Mesenteric fat pad (tissue), 1 donor: Measurements from ENCODE around the gene KCNF1. TPM values are rescaled to one million over a fixed set of nuclear protein-coding genes. Genes with fewer than 3 reads are reported as not detected.

Experiments
- DNase-seq: peaks from one replicate; pipeline ENCODE4 v3.0.0-alpha.2; 2020; ENCODE audit warnings: low spot score
- total RNA-seq: library from RNA; stranded (reverse); fragmentation: NEBNext Ultra II Directional; extraction: Animal tissue kit (Norgen Biotek cat#: 25700); gene quantifications from one replicate; pipeline ENCODE4 v1.2.1, GENCODE V29; 2021
- donor health status: DM: yes; HTN: yes; CAD: no.

KCNF1 gene
- total RNA-seq, 1 donor from 2014 or later: 0.13 TPM

DNA sequence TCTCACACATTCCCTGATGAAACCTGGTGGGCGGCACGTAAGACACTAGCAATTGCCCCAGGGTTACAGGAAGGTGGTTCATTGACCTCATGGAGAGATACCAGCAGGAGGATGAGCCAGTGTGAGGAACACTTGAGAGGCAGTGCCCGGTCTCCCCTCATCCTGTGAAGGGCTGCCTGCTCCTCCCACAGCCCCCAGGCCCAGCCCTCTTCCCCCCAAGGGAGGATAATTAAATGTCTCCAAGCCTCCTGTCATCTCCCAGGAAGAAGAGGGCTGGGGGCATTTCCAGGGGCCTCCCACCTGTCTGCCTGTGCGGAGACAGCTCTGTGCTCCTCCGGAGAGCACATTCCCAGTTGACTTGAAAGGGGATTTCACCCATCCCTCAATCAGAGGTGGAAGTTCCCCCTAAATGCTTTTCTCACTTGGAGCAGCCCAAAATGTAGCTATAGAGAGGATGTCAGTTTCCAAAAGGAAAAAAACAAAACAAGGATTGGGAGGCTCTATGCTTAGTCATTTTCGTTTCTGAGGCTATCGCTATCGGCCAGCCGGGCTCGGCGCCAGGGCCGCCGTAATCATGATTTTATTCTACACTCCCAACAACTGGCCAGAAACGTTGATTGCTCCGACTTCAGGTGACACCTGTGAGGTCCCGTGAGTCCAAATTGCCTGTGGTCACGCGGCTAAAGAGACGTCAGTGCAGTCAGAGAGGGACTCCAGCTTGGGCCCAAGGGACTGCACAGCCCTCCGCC is 7.1 kb downstream of the KCNF1 start:
- DNase-seq: no peak

DNA sequence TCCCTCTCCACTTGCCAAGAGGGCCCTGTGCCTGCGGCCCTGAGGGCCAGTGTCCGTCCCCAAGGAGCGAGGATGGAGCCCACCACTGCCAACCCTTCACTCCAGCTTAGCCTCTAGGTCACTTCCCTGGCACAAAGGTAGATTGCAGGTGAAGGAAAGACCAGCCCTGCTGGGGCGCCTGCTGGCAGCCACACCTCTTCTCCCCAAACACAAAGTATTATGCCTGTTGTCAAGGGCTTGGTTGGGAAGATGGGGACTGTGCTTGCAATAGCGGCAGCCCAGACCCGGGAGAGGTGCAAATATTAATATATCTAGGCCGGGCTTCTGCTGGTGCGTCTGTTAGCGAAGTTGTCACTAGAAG is 7.7 kb downstream of the KCNF1 start:
- DNase-seq: no peak

DNA sequence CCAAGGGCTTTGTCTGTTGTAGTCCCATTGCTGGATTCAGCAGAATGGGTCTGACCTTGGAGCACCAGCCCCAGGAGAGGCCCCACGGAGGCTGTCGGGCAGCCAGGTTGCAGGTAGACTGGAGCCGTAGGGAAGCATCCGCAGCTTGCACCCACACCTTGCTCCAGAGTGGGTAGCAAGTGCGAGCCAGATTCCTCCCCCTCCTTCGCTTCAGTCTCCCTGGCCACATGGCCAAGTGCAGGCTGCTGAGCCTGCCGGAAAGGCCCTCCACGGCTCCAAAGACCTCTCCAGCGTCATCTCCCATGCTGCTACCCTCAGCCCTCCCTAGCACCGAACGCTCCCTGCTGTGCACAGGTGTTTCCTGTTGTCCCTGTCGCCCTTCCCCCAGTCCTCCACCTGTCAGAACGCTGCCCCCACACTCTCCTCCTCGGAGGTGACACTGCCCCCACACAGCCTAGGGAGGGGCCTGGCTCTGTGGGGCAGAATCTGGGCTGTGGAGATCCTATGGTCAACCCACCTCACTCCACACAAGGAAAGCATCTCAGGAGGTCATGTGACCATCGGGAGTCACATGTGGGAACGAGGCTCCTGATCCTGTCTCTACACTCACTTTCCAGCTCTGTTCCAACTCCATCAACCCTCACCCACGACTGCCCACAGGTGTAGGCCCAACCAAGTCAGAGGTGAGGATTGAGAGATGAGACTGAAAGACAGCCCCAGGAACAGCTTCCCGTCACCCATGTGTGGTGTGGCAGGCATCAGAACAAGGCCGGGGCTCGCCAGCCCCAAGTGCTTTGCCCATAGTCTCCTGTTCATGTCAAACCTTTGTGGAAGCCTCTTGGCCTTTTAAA is 8.3 kb downstream of the KCNF1 start:
- peak; percentile 87 for DNase-seq

DNA sequence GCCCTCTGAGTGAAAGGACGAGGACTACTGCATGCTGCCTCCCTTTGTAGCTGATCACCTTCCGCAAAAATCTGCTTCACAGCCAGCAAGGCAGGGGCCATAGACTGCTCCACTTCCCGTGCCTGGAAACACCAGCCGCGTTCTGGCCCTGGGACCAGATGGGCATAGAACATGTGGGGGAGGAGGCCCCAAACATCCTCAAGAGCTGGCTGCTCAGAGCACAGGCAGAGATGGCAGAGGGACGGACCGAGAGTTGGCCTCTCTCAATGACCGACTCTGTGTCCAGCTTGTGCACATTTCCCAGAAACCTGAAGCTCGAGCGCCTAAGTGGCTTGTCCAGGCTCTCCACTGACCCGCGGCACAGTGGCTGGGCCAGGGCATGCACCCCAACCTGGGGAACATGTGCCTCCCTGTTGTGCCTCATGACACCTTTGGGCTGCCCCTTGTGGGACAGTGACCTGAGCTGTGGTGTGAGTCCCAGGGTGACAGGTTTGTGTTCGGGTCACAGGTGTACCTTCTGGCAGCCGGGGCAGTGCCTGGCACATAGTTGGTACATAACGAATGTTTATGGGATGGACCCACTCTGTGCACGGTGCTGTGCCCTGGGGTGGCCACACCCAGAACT is 9.1 kb downstream of the KCNF1 start:
- peak; percentile 89 for DNase-seq

DNA sequence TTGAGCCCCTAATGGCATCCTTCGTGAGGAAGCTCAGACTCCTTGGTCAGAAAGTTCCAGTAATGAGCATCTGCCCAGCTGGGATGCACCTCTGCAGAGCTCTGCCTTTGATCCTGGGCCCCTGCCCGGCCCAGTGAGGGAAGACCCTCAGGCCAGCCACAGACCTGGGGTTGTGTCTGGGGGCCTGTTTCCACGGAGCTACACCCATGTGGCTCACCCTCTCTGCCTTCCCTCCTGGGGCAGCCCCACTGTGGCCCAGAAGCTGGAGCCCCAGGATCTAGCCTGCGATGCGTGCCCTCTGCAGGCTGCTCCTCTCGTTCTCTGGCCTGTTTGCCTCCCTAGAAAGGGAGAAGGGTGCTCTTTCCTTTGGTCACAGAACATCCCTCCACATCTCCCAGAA is 9.8 kb downstream of the KCNF1 start:
- peak; percentile 79 for DNase-seq

DNA sequence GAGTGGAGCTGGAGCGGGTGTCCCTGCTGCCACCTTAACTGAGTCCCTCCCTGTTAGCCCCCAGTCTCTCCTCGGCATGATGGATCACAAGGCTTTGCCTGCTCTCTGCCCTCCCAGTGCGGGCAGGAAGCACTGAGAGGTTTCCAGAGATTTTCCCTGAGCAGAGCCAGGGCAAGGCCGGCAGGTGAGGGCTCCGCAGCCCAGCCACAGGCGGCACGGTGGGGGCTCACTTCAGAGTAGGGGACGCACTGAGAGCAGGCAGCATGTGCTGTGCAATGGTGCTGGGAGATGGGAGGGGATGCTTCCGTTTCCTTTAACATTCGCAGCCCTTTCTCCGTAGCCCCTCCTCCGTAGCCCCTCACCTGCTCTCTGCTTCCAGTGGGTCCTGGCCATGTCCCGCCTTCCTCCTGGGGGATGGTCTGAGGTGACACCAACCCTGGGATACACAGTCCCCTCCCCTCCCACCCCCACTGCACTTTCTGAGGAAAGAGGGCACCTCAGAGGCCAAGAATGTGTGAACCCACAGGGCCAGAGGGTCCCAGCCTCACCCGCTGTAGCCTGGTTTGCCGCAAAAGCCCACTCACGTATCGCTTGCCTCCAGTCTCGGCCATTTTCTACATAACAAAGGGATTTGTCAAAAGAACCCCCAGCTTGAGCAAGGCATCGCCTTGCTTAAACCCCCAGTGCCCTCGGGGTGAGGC is 10.7 kb downstream of the KCNF1 start:
- DNase-seq: peak; percentile 47

DNA sequence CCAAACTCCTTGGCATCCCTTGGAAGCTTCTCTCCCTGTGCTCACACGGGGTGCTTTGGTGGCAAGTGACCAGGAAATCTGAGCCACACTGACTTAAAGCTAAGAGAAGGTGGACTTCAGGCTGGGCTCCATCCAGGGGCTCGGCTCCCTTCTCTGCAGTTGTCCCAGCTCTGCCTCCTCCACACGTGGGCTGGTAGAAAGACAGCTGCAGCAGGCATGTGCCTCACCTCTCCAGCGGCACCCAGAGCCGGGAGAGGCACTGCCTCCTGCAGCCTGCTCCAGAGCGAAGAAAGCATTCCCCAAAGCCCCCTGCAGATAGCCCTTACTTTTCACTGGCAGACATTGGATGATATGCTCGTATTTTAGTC is 11.3 kb downstream of the KCNF1 start:
- peak; percentile 71 for DNase-seq

DNA sequence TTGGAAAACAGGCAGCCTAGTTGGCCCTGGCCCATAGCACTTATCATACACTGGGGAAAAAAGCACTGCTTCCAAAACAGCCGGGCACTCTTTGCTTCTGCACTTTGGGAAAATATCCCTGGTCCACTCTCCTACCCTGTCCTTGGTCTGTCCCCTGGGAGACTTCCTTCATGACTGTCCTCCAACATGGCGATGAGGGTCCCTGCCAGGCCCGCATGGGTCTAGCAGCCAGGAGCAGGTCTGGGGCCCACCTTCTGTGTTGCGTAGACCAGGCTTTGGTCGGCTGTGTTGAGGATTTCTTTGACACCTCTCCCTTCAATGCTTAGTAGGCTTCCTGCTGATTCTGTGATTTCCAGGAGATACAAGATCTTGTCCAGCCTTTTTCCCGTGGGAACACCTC is 12.2 kb downstream of the KCNF1 start:
- DNase-seq: peak; percentile 64

DNA sequence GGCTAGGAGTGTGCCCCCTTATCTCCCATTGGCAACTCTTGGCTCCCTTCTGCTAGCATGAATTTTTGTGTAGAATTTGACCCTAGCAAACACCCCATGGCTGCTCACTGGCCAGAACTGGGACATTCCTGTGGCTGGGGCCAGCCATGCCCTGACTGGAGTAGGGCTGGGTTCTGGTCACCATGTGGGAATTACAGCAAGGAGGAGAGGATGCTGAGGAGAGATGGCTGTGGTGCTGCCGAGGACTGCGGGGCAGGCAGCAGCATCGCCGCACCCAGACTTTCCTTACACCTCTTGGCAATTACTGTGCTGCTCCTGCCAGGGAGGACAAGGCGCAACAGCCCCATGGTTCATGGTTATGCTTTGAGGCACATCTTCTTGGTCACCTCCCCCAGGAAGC is 12.7 kb downstream of the KCNF1 start:
- DNase-seq: no peak

DNA sequence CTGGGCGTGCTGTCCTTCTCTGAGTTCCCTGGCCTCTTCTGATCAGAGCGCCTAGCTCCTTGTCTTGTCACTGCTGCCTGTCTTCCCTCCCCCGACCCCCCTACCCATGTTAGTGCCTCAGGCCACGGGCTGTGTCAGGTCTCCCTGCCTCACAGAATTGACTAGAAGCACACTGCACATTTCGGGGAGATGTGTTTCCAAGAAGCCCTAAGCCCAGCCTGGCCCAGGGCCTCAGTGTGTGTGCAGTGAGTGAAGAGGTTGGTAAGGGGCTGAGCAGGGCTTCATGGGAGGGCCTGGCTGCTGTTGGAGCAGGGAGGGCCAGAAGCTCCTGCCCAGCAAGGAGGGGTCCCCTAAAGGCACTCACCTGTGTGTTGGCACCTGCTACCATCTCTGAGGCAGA is 13.1 kb downstream of the KCNF1 start:
- no peak for DNase-seq

DNA sequence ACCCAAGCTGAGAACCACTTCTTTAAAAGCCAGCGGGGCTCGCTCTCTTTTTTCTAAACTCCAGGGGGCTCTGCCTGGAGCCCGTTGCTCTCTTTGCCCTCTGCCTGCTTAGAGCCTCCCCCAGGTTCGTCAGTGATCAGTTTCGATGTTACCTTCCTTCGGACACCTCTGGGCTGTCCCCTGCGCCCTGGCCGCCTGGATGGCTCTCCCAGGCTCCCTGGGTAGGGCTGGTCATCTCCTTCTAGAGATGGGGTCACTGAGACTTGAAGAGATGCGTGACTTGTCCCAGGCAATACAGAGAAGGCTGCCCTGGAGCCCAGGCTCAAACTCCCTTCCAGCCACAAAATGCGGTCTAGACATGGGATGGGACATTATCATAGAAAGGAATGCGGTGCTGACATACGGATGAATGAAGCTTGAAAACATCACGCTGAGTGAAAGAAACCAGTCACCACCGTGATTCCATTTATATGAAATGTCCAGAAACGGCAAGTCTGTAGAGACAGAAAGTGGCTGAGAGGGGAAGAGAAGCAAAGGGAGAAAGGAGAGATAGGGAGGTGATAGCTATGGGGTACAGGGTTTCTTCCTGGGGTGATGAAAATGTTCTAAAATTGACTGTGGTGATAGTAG is 14.6 kb downstream of the KCNF1 start:
- DNase-seq: no peak

DNA sequence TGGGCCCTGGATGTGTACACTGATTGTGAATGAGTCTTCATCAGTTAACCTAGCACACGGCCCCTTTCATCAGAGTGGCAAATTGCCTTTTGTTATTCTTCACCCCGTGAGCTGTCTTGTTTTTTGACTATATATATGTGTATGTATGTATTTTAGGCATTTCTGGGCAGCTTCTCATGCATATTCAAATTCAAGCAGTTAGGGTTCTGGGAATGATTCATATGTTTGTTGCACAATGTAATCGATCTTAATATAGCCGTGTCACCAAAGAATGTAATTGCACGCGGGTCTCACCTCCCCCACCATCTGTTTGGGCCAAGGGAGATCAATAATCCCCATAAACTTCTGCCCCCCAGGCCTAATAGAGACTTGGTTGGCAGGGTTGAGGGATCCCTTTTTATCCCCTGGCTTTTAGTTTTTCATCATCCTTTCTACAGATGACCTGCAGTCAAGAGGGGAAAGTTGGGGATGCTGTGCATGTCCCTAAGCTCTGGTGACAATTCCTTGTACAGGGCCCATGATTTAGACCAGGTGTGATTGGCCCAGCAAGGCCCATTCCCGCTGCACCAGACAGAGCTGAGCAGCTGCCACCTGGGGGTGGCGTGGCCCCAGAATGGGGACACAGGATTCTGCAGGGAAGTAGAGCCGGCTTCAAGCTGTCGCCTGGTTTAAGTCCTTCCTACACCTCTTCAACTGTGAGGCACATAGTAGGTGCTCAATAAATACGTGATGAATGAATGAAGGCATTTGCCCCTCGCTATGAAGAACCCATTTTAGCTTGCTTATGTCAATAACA is 19.2 kb downstream of the KCNF1 start:
- DNase-seq: no peak

DNA sequence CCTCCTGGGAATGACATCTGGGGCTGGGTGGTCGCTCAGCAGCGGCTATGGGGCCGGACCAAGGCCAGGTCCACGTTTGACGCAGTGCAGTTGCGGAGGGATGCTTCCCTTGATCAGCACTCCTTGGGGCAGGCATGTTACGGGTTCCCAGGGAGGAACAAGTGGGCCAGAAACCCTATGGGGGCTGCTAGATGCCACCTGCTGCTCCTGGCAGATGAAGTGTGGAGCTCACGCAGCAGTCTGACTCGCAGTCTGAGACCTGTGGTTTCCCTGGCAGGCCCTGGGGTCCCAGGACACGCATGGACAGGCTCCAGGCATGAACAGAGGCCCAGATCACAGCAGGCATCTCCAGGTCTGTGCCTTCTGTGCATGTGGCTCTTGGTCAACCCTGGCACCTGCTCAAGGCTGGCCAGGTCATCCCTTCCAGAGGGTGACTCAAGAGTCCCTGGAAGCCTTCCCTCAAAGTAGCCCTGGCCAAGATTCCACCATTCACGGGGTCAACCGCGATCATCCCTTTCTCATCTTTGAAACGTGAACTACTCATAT is 20.0 kb downstream of the KCNF1 start:
- no peak for DNase-seq

DNA sequence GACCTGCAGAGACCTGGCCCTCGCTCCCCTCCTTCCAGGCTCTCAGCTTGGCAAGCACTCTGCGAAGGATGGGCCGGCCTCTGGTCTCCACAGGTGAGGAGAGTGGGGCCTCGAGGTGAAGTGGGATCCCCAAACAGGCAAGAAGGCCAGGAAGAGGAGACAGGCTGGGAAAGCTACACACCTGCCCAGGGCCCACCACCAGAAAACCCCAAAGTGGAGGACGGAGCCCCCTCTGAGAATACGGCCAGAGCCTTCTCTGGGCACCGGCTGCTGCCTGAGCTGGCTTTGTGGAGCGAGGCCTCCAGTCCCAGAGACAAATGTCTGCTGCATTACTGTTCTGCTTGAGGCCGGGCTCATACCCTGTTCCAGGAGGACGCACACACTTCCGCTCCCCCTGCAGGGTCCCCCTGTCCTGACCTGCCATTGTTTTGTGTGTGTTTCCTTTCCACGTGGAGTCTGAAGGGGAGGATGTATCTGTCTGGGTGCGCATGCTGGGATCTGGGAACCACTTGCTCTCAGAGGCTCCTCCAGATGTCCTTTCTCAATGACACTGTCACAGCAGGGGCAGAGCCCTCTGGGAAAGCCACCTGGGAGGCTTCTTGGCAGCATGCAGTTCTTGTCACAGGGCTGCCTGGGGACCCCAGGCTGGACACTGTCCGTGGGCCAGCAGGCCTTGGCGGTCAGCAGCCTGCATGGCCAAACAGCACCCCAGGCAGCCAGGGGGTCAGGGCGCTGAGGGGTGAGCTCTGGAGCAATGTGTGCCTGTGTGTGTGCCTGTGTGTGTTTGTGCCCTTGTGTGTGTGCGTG is 20.8 kb downstream of the KCNF1 start:
- DNase-seq: no peak

DNA sequence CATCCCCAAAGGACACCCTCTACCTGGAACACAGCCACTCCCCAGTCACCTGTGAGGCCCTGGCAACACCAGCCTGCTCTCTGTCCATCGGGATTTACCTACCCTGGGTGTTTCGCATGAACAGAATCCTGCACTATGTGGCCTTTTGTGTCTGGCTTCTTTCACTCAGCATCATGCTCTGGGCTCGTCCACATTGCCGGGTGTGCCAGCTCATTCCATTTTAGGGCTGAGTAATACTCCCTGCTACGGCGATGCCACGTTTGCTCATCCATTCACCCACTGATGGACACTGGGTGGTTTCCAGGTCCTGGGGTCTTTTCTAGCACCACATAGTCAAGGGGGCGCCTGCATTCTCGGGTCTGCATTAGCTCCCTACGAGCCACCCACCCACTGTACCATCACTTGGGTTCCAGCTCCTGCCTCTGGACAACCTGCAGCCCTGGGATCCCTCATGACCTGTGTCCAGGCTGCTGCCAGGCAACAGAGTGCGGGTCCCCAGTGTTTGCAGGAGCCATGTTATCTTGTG is 22.0 kb downstream of the KCNF1 start:
- no peak for DNase-seq

DNA sequence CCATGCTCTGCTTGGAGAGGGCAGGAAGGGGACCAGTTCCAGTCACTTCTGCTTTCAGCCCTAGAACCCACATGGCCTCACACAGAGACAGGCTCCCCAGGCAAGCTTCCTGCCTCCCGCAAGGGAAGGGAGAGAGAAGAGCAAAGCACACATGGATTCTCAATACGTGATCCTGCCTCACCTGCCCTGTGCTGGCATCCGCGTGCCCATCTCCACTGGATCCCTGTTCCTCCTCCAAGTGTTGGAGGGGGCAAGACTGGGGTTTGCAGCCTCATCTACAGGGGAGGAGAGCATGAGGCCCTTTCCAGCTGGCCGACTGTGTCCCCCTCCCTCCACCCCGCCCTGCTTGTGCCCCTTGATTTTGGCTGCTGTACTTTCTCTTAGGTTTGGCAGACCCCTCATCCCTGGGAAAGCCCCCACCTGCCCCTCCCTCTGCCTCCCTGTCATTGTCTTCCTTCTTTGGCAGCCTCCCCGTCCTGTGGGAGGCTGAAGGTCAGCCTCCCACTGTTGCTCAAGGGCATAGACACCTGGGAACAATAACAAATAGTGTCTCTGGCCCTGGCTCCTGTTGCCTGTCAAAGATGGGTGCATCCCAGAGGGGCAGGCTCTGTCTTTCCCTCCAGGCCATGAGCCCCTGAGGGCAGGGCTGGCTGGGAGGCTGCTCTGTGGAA is 22.7 kb downstream of the KCNF1 start:
- DNase-seq: no peak

DNA sequence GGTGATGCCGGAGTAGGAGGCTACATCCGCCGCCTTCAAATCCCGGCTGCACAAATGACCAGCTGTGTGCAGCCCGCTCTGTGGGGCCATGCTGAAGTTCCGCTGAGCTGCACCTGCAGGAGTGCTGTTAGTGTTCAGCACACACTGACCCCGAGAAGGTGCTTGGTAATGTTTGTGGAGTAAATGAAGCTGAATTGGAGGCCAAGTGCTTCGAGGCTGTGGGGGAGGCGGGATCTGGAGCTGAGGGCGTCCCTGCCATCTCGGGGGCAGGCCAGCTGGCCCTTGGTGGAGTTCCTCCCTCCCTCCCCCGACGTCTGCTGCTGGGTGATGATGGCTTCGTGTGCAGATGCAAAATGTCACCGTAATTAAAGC is 23.2 kb downstream of the KCNF1 start:
- DNase-seq: no peak

DNA sequence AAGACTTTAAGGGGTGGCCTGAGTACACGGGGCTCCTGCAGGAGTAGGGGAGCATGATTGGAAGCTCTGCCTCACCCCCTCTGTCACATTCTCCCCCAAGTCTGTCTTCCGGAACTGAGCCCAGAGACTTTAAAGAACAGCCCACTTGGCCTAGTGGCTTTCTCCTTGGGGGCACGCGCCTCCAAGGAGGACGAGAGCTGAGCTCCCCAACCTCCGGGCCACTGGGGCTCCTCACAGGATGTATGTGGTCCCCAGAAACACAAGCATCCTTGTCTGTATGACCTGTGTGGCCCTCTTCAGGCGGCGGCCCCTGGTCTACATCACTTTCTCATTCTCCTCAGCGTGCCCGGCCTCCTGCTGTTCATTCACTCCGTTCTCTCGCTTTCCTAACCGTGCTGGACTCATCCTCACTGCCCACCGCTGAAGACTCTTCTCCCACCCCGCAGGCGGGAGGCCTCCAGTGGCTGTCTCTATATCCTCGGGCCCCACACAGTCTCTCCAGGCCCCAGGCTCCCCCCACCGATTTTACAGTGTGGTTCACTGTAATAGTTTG is 23.7 kb downstream of the KCNF1 start:
- DNase-seq: no peak
